ENCODE measurements around the gene NUDC. TPM values are rescaled to one million over a fixed set of nuclear protein-coding genes. Genes with fewer than 3 reads are reported as not detected.

Gene NUDC
- total and polyA plus RNA-seq, 2 of the 13 experiments (the other 11 are each of a cell fraction or from before 2014, with no cell fraction given): 34.7 to 104 TPM

GRCh38 chr1:26913754-26914619 lies 7.6 kb upstream of the NUDC start, which contains the start of gene NR0B2 (continued):
- TF ChIP-seq TFDP2 (CRISPR knock-in tag; IDR thresholded peaks at IDR 0.05) (no peak; the same call in 1 of the 2 replicates), MED1 (CRISPR knock-in tag; IDR thresholded peaks at IDR 0.05) (peak; percentile 98), POGZ (CRISPR knock-in tag; IDR thresholded peaks at IDR 0.05) (peak; percentile 85), MTF2 (CRISPR knock-in tag; IDR thresholded peaks at IDR 0.05; ENCODE audit: borderline replicate concordance) (no peak), ZFY (CRISPR knock-in tag; IDR thresholded peaks at IDR 0.05) (peak; percentile 78), ZNF891 (CRISPR knock-in tag; IDR thresholded peaks at IDR 0.05) (peak; percentile 78), ZNF790 (CRISPR knock-in tag; IDR thresholded peaks at IDR 0.05; ENCODE audit: borderline replicate concordance) (peak; percentile 79; the same call in 1 of the 2 replicates), PBX2 (CRISPR knock-in tag; IDR thresholded peaks at IDR 0.05) (peak; percentile 55; the same call in 1 of the 2 replicates), KMT2B (CRISPR knock-in tag; IDR thresholded peaks at IDR 0.05) (peak; percentile 39; the same call in 1 of the 2 replicates), HOXA9 (CRISPR knock-in tag; IDR thresholded peaks at IDR 0.05; ENCODE audit: borderline replicate concordance) (peak; percentile 68), NR2F1 (CRISPR knock-in tag; IDR thresholded peaks at IDR 0.05) (peak; percentile 63 to 88), MXD4 (CRISPR knock-in tag; IDR thresholded peaks at IDR 0.05) (peak; percentile 91)
- TF ChIP-seq, protein P1, sequence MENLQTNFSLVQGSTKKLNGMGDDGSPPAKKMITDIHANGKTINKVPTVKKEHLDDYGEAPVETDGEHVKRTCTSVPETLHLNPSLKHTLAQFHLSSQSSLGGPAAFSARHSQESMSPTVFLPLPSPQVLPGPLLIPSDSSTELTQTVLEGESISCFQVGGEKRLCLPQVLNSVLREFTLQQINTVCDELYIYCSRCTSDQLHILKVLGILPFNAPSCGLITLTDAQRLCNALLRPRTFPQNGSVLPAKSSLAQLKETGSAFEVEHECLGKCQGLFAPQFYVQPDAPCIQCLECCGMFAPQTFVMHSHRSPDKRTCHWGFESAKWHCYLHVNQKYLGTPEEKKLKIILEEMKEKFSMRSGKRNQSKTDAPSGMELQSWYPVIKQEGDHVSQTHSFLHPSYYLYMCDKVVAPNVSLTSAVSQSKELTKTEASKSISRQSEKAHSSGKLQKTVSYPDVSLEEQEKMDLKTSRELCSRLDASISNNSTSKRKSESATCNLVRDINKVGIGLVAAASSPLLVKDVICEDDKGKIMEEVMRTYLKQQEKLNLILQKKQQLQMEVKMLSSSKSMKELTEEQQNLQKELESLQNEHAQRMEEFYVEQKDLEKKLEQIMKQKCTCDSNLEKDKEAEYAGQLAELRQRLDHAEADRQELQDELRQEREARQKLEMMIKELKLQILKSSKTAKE (CRISPR knock-in tag; IDR thresholded peaks at IDR 0.05; ENCODE audit: borderline replicate concordance): peak; percentile 100
- TF ChIP-seq, protein P2, sequence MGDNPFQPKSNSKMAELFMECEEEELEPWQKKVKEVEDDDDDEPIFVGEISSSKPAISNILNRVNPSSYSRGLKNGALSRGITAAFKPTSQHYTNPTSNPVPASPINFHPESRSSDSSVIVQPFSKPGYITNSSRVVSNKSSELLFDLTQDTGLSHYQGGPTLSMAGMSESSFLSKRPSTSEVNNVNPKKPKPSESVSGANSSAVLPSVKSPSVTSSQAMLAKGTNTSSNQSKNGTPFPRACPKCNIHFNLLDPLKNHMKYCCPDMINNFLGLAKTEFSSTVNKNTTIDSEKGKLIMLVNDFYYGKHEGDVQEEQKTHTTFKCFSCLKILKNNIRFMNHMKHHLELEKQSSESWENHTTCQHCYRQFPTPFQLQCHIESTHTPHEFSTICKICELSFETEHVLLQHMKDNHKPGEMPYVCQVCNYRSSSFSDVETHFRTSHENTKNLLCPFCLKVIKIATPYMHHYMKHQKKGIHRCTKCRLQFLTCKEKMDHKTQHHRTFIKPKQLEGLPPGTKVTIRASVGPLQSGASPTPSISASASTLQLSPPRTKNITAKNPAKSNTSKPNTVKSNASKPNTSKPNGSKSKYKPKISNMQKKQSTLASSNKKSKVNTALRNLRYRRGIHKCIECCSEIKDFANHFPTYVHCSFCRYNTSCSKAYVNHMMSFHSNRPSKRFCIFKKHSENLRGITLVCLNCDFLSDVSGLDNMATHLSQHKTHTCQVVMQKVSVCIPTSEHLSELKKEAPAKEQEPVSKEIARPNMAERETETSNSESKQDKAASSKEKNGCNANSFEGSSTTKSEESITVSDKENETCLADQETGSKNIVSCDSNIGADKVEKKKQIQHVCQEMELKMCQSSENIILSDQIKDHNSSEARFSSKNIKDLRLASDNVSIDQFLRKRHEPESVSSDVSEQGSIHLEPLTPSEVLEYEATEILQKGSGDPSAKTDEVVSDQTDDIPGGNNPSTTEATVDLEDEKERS (CRISPR knock-in tag; IDR thresholded peaks at IDR 0.05): peak; percentile 52
- TF ChIP-seq, protein P3, sequence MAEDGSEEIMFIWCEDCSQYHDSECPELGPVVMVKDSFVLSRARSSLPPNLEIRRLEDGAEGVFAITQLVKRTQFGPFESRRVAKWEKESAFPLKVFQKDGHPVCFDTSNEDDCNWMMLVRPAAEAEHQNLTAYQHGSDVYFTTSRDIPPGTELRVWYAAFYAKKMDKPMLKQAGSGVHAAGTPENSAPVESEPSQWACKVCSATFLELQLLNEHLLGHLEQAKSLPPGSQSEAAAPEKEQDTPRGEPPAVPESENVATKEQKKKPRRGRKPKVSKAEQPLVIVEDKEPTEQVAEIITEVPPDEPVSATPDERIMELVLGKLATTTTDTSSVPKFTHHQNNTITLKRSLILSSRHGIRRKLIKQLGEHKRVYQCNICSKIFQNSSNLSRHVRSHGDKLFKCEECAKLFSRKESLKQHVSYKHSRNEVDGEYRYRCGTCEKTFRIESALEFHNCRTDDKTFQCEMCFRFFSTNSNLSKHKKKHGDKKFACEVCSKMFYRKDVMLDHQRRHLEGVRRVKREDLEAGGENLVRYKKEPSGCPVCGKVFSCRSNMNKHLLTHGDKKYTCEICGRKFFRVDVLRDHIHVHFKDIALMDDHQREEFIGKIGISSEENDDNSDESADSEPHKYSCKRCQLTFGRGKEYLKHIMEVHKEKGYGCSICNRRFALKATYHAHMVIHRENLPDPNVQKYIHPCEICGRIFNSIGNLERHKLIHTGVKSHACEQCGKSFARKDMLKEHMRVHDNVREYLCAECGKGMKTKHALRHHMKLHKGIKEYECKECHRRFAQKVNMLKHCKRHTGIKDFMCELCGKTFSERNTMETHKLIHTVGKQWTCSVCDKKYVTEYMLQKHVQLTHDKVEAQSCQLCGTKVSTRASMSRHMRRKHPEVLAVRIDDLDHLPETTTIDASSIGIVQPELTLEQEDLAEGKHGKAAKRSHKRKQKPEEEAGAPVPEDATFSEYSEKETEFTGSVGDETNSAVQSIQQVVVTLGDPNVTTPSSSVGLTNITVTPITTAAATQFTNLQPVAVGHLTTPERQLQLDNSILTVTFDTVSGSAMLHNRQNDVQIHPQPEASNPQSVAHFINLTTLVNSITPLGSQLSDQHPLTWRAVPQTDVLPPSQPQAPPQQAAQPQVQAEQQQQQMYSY (CRISPR knock-in tag; IDR thresholded peaks at IDR 0.05): no peak; the same call in 1 of the 2 replicates

Data from HepG2 (cell line).